ENCODE measurements around the gene PPP2R2D. TPM values are rescaled to one million over a fixed set of nuclear protein-coding genes. Genes with fewer than 3 reads are reported as not detected.

The PPP2R2D gene
- polyA plus RNA-seq, 4 donors = 43.2 to 52.5 (median 45.3) TPM

GRCh38 chr10:131886237-131886636 lies 14.6 kb upstream of the PPP2R2D start:
- DNase-seq (ENCODE audit: low read depth in 4 of 4, low spot score in 3 of 4) = no peak

GRCh38 chr10:131888186-131888604 lies 12.6 kb upstream of the PPP2R2D start:
- no peak for DNase-seq (ENCODE audit: low read depth in 4 of 4, low spot score in 3 of 4)

GRCh38 chr10:131889755-131890154 lies 11.1 kb upstream of the PPP2R2D start:
- no peak for DNase-seq (ENCODE audit: low read depth in 4 of 4, low spot score in 3 of 4)

GRCh38 chr10:131890276-131891195 lies 10.3 kb upstream of the PPP2R2D start:
- DNase-seq (ENCODE audit: low read depth in 4 of 4, low spot score in 3 of 4) = no peak

- no peak for DNase-seq (ENCODE audit: low read depth in 4 of 4, low spot score in 3 of 4)
Observed at GRCh38 chr10:131891196-131891928, 9.4 kb upstream of the PPP2R2D start.

GRCh38 chr10:131891929-131892805 lies 8.6 kb upstream of the PPP2R2D start:
- no peak for DNase-seq (ENCODE audit: low read depth in 4 of 4, low spot score in 3 of 4)

DNA sequence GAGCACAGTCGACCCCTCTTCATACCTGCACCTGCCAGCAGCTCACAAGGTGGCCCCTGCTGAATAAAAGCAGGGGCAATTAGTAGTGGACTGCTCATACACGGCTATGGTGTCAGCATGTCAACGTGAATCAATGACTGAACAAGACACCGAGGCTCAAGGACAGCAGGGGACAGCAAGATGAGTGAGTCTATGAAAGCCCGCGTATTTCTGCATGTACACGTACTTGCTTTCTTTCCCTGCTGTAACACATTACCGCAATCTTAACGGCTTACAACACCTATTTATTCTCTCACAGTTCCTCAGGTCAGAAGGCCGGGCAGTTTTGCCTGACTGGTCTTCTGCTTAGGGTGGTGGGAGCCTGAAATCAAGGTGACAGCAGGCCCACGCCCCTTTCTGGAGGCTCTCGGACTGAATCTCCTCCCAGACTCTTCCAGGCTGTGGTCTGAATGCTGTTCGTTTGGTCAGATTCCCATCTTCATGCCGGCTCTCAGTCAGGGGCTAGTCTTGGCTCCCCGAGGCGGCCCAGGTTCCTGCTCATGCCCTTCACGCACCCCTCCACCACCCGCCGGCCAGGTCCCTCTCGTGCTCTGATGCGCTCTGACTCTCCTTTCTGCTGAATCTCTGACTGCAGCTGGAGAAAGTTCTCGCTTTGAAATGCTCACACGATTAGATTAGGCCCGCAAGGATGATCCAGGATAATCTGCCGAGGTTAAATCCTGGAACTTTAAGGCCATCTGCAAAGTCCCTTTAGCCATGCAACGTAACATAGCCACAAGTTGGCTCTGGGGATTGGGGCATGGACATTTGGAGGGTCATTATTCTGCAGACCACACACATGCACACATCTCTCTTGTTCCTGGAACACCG lies 7.8 kb upstream of the PPP2R2D start:
- no peak for DNase-seq (ENCODE audit: low read depth in 4 of 4, low spot score in 3 of 4)

- DNase-seq (ENCODE audit: low read depth in 4 of 4, low spot score in 3 of 4) = no peak
Observed at GRCh38 chr10:131895116-131895515, 5.7 kb upstream of the PPP2R2D start.

DNA sequence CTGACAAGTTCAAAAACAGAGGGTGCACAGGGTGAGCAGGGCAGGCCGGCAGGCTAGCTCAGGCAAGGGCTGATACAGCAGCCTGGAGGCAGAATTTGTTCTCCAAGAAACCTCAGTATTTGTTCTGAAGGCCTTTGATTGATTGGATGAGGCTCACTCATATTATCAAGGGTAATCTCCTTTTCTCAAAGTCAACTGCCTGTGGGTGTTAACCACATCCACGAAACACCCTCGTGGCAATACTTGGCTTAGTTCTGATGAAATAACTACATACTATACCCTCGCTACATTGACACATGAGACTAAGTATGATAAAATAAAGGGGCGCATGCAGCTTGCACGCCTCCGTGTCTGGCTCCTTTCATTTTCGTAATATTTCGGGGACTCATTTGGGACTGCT lies 4.4 kb upstream of the PPP2R2D start:
- no peak for DNase-seq (ENCODE audit: low read depth in 4 of 4, low spot score in 3 of 4)

- no peak for DNase-seq (ENCODE audit: low read depth in 4 of 4, low spot score in 3 of 4)
Observed at GRCh38 chr10:131897297-131897899, 3.4 kb upstream of the PPP2R2D start.

DNA sequence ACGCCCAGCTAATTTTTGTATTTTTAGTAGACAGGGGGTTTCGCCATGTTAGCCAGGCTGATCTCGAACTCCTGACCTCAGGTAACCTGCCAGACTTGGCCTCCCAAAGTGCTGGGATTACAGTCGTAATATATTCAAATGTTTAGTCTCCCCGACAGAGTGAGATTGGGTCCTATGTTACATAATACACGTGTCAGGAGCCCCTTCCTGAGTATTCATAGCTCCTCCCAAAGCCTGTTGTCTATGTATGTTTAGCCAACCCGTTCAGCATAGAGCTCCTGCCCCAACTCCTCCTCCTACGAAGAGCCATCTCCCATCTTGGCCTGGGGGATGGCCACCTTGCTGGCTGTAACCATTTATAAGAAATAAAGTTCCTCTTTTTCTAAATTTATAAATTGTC lies 2.7 kb upstream of the PPP2R2D start:
- no peak for DNase-seq (ENCODE audit: low read depth in 4 of 4, low spot score in 3 of 4)

DNA sequence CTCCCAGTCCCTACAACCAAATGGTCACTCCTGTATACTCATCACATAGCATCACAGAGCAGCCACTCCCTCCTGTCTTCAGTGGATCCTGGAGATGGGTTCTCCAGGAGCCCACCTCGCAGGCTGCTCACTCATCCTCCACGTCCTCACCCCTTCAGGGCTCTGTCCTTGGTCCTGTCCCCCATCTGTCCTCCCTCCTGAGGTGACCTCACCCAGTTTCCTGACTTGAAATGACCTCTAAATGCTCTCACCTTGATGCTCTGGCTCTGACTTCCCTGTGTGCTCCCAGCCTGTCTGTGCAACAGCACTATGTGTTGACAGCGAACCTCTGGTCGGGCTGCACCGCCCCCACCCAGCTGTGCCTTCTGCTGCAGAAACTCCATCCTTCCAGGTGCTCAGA lies 2.1 kb upstream of the PPP2R2D start:
- DNase-seq (ENCODE audit: low read depth in 4 of 4, low spot score in 3 of 4) = no peak

DNA sequence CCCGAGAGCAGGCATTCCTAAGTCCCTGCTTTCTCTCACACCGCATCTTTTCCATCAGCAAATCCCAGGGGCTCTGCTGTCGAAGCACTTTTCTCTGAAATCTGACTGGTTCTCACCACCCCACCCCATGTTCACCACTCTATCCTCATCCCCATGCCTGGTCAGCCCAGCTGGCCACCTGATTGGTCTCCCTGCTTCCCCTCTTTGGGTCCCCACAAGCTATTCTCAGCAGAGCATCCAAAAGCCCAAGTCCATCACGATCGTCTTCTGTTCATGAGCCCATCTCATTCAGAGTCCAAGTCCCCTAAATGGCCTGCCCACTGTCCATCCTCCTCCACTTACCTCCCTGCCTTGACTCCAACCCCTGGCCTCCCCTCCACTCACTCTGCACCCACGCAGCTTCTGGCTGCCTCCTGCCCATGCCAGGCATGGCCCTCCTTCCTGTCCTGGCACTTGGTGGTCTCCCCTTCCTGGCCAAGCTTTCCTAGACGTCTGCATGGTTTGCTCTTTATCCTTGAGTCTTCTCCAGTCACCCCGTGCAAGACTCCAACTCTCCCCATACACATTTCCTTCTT lies 1.6 kb upstream of the PPP2R2D start:
- DNase-seq (ENCODE audit: low read depth in 4 of 4, low spot score in 3 of 4) = no peak

DNA sequence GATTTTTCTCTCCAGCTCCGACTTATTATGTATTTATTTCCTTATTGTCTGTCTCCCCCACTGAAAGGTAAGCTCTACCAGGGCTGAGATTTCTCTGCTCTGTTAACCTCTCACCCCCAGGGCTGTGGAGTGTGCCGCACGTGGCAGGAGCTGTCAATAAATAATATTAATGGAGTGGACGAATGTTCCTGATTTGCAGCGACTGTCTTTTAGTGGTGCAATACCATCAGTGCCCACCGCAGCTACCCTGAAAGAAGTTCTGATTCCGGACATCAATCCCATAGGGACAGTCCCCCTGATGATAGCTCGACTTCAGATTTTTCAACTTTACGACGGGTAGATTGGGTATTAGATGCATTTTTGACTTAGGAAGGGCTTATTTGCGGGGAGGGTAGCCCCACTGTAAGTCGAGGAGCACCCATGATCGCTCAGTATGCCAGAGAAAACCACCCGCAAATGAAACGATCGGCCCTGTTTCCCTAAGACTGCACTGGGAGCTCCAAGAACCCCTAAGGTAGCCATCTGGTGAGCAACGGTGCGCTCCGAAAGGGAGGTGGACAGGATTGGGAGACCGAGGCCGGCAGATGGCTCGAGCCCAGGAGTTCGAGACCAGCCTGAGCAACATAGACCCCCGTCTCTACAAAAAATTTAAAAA lies 986 bp upstream of the PPP2R2D start:
- no peak for DNase-seq (ENCODE audit: low read depth in 4 of 4, low spot score in 3 of 4)

- peak in 1 of 4 donors; percentile 32 for DNase-seq (ENCODE audit: low read depth in 4 of 4, low spot score in 3 of 4)
Observed at GRCh38 chr10:131901181-131901829, 497 bp downstream of the PPP2R2D start.

DNA sequence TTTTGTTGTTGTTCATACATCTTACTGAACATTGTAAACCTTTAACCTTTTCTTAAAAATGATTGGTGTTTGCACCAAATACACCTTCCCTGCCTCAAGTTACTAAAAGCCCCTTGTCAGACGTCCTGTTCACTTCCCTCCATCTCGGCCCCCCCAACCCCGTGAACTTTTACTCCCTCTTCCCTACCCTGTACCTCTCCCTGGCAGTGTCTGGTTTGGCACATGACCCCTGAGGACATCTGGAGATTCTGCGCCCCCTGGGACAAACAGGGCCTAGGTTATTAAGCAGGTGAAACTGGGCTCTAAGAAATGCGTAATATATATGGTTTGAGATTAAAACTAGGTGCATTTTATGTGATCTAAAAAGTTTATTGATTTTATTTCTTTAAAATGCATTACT lies 1.4 kb downstream of the PPP2R2D start:
- no peak for DNase-seq (ENCODE audit: low read depth in 4 of 4, low spot score in 3 of 4)

DNA sequence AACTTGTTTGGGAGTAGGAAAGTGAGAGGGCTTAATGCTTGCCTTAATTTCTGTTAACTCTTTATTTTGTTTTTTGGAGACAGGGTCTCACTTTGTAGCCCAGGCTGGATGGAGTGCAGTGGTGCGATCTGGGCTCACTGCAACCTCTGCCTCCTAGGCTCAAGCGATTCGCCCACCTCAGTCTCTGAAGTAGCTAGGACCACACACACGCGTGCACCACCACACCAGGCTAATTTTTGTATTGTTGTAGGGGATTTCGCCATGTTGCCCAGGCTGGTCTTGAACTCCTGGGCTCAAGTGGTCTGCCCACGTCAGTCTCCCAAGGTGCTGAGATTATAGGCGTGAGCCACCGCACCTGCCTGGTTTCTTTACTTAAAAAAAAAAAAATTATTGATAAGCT lies 1.9 kb downstream of the PPP2R2D start:
- DNase-seq (ENCODE audit: low read depth in 4 of 4, low spot score in 3 of 4) = no peak

- no peak for DNase-seq (ENCODE audit: low read depth in 4 of 4, low spot score in 3 of 4)
Observed at GRCh38 chr10:131905267-131905571, 4.4 kb downstream of the PPP2R2D start.
